ENCODE measurements around the gene SLC26A6.

The SLC26A6 gene

DNA sequence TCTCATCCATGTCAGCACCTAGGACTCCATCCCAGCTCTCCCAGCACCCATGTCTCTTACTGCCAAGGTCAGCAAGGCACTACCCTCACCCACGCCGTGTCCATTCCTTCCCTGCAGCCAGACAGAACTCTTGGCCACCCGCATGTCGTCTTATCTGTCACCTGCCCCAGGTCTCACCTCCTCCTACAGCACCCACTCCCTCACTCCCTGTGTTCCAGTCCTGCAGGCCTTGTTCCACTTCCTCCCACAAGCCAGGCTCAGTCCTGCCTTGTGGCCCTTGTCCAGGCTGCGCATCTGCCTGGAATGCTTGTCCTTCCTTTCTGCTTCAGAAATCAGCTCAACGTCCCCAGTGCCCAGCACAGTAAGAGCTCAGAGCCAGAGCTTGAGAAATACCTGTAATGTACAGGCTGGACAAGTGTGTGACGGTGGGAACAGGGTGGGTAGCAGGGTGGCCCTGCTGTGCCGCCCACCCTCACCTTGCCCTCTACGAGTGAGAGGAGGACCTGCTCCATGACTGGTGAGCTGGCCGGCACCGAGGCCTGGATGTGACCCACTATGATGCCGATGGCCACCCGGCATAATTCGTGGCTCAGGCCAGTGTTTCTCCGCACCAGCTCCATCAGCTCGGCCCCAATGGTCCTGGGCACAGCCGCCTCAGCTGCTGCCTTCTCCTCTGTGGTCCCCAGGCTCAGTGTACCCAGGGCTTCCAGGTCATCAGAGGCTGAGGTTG is 45.7 kb upstream of the SLC26A6 start:
- no peak overlapping the region for H3K4me3 ChIP-seq (ENCODE audit: low read depth, low read length)
- TF ChIP-seq, protein P1, sequence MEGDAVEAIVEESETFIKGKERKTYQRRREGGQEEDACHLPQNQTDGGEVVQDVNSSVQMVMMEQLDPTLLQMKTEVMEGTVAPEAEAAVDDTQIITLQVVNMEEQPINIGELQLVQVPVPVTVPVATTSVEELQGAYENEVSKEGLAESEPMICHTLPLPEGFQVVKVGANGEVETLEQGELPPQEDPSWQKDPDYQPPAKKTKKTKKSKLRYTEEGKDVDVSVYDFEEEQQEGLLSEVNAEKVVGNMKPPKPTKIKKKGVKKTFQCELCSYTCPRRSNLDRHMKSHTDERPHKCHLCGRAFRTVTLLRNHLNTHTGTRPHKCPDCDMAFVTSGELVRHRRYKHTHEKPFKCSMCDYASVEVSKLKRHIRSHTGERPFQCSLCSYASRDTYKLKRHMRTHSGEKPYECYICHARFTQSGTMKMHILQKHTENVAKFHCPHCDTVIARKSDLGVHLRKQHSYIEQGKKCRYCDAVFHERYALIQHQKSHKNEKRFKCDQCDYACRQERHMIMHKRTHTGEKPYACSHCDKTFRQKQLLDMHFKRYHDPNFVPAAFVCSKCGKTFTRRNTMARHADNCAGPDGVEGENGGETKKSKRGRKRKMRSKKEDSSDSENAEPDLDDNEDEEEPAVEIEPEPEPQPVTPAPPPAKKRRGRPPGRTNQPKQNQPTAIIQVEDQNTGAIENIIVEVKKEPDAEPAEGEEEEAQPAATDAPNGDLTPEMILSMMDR (IDR thresholded peaks at IDR 0.05; ENCODE audit: insufficient read depth, low read depth, low read length, missing control alignments) = no peak
- no peak for DNase-seq (ENCODE audit: low read depth)

DNA sequence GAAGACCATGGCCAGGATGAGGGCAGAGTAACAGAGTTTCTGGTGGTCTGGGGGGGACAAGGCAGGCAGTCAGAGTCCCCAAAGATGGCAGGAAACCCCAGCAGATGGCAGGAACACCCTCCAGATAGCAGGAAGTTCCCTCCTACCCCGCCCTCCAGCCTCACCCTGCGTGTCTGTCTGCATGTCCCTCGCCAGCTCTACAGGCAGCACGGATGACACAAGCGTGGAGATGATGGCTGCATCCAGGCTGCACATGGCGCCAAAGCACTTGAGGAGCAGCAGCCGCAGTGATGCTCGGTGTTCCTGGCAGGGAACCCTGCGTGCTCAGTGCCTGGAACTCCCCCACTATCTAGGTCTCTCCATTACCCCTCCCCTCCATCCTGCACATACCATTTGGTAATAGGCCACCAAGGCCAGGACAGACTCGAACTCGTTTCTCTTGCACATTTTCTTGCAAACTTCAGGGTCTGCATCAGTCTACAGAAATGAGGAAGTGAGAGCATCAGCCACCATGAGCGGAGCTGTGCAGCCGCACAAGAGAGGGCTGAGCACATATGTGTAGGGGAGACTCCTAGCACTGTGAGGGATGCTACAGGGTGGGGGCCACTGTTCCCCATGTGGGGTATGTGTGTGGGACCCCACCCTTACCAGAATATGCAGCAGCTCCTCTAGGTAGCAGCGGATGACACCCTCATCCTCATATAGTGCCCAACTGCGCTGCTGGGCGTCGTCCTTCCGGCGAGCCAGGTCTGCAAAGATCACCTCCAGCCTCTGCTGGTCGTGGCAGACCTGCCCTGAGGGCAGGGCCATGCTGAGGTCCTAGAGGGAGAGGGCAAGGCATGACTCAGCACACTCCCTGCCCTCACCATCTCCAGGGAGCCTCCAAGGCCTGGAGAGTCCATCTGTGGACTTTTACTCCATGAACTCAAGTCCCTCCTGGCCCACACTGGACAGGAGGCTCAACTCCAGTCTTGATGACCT is 44.4 kb upstream of the SLC26A6 start:
- TF ChIP-seq, protein P1 (IDR thresholded peaks at IDR 0.05; ENCODE audit: insufficient read depth, low read depth, low read length, missing control alignments) = no peak
- no peak for DNase-seq (ENCODE audit: low read depth)

DNA sequence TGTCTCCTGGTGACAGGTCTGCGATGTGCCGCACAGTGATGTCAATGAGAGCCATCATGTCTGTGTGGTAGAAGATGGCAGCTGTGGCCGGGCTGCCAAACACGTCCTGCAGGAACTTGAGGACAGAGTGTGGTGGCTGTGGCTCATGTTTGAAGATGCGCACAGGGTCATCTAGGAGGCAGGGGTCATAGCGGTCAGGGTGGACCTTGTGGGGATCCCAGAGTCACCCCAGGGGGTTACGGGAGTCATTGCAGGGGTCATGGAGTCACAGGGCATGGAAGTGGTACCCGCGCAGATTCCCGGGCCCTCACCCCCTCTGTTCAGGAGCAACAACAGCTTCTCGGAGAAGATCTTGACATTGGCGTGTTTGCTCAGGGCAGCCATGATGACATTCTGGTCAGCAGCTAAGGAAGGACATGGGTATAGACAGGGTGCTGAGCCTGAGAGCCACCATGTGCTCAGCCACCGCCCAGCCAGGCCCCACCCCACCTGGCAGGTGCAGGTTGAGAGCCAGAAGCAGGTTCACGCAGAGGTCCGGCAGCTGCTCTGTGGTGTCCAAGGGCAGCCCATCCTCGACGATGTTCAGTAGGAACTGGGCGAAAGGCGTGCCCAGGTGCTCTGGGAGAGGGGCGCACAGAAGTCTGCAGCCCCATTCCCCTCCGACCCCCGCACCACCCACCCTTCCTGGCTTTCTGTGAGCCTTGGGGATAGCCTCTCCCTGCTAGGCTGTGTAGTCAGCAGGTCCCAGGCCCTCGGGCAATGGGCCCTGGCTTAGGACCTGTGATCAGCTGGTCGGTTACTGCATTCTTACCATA is 43.5 kb upstream of the SLC26A6 start:
- no peak for DNase-seq (ENCODE audit: low read depth)
- H3K4me3 ChIP-seq (ENCODE audit: low read depth, low read length) = no peak overlapping the region

More for the DNA sequence above, 44.4 kb upstream of the SLC26A6 start:
- no peak overlapping the region for H3K4me3 ChIP-seq (ENCODE audit: low read depth, low read length)

DNA sequence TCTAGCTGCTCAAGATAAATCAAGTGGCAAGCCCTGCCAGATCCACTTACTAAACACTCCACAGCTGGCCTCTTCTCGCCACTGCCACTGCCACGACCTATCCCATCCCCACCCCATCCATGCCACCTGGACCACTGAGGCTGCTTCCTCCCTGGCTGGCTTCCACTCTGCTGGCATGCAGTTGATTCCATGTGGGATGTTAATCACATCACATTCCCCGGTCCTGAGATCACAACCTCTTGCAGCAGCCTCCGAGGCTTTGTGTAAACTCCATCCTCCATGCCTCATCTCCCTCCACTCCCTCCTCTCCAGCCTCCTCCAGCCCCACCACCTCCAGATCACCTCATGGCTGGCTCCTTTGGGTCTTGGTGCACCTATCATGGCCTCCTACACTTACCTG is 42.8 kb upstream of the SLC26A6 start:
- TF ChIP-seq, protein P1 (IDR thresholded peaks at IDR 0.05; ENCODE audit: insufficient read depth, low read depth, low read length, missing control alignments) = no peak
- H3K4me3 ChIP-seq (ENCODE audit: low read depth, low read length) = no peak overlapping the region
- no peak for DNase-seq (ENCODE audit: low read depth)

More for the DNA sequence above, 43.5 kb upstream of the SLC26A6 start:
- TF ChIP-seq, protein P1 (IDR thresholded peaks at IDR 0.05; ENCODE audit: insufficient read depth, low read depth, low read length, missing control alignments) = no peak

DNA sequence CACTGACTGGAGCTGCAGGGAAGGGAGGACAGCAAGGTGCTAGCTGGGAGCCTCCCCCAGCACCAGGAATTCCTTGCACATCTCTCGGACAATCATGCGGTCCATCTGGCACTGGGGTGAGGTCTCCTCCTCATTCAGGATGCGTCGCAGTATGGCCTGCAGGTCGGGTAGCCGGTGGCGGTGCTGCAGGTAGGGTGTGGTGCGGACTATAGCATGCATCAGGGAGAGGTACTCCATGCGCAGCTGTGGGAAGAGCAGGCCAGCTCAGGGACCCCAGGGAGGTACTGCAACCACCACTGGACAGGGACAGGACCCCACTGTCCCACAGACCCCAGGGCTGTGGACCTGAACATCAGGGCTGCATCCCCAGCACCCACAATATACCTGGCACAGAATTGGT is 39.2 kb upstream of the SLC26A6 start:
- H3K4me3 ChIP-seq (ENCODE audit: low read depth, low read length) = no peak overlapping the region
- TF ChIP-seq, protein P1 (IDR thresholded peaks at IDR 0.05; ENCODE audit: insufficient read depth, low read depth, low read length, missing control alignments) = no peak
- DNase-seq (ENCODE audit: low read depth) = no peak

DNA sequence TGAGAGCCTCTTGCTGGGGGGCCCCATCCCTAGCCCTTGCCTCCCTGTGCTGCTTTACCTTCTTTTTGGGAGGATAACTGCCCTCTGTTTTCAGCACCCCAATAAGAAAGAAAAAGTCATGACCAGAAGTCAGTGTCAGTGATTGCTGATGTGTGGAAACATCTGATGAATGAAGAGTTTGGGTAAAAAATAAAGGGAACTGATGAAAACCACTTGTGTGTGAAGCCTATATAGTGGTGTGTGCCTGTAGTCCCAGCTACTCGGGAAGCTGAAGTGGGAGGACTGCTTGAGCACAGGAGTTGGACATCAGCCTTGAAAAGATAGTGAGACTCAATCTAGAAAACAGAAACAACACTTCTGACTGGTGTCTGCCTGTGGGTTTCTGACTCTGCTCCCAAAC is 37.3 kb upstream of the SLC26A6 start:
- no peak overlapping the region for H3K4me3 ChIP-seq (ENCODE audit: low read depth, low read length)
- TF ChIP-seq, protein P1 (IDR thresholded peaks at IDR 0.05; ENCODE audit: insufficient read depth, low read depth, low read length, missing control alignments) = no peak
- no peak for DNase-seq (ENCODE audit: low read depth)

Measured in GM12865 (cell line).